Left renal cortex interstitium (tissue), 4 donors: ENCODE measurements around the gene PHLDA2. TPM values are rescaled to one million over a fixed set of nuclear protein-coding genes. Genes with fewer than 3 reads are reported as not detected.

Source experiments
- DNase-seq, 4 donors: peaks; one replicate each; pipeline ENCODE4 v3.0.0-alpha.2; 2013; ENCODE audit warnings: low read depth in 4 of 4, low spot score in 2 of 4, missing footprints in 1 of 4
- polyA plus RNA-seq, 4 donors: library from polyadenylated mRNA; unstranded; fragments of 120-200 nt; gene quantifications; one replicate each; pipeline ENCODE4 v1.2.1, GENCODE V29; 2013; ENCODE audit not compliant: insufficient read length in 4 of 4

PHLDA2 gene
- polyA plus RNA-seq, 4 donors: 1.1 to 2.7 (median 1.7) TPM

DNA sequence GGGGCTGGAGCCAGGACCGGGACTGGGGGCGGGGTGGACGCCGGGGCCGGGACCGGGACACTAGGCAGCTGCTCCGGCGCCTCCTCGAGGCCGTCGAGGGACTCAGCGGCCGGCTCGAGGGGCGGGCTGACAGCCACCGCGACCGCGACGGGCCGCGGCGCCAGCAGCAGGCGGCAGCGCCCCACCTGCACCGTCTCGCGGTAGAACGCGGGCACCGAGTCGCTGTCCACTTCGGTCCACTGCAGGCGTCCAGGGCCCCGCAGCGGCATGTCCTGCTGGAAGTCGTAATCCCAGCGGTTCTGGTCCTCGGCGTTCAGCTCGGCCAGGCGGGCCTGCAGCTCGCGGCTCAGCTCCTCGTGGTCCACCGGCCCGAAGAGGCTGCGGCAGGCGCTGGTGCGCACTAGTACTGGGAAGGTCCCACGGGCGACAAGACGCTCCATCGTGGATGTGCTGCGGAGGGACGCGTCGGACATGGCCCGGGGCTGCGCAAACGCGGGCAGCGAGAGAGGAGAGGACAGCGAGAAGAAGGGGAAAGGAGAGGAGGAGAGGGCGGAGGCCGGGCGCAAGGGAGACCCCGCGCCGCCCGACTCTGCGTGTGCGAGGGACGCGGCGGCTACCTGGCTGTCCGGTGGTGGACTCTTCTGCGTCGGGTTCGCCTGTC is 44.1 kb downstream of the PHLDA2 start:
- DNase-seq: no peak

DNA sequence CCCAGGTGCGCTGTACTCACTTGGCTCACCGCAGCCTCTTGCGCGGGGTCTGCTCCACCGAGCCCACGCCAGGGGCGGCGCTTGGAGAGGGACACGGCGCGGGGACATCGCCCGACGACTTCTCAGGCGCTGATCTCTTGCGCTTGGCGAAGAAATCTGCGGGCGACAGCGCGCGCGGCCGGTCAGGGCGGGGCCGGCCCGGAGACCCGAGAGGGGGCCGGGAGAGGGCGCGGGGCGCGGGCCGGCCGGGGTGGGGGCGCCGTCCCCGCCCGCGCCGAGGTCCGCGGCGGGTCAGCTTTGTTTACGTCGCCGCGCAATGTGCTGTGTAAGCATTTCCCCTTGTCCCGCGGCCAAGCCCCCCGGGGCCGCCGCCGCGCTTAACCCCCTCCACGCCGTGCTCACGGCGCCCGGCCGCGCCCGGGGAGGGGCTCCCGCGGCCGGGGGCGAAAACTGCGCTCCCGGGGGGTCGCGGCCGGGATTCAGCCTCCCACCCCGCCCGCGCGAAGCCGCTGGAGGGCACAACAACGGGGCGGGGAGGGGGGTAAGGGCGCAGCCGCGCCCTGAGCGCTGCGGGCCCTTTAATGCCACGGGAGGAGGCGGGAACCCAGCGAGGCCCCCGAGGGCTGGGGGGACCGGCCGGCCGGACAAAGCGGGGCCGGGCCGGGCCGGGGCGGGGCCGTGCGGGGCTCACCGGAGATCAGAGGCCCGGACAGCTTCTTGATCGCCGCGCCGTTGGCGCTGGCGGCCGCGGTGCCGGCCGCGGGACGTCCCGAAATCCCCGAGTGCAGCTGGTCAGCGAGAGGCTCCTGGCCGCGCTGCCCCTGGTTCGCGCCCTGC is 45.0 kb downstream of the PHLDA2 start:
- DNase-seq: no peak

DNA sequence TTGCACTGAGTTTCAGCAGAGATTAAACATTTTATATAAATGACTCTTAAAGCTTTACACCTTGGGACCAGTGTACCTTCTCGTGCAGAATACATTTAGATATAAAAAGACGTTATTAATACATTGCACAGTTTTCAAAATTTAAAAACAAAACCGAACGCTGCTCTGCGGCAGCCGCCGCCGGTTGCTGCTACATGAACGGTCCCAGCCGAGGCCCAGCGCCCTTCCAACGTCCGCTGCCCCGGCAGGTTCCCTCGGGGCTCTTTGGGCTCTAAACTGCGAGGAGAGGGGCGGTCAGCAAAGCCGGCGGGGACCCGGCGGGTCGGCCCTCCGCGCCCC is 45.6 kb downstream of the PHLDA2 start:
- DNase-seq: no peak

DNA sequence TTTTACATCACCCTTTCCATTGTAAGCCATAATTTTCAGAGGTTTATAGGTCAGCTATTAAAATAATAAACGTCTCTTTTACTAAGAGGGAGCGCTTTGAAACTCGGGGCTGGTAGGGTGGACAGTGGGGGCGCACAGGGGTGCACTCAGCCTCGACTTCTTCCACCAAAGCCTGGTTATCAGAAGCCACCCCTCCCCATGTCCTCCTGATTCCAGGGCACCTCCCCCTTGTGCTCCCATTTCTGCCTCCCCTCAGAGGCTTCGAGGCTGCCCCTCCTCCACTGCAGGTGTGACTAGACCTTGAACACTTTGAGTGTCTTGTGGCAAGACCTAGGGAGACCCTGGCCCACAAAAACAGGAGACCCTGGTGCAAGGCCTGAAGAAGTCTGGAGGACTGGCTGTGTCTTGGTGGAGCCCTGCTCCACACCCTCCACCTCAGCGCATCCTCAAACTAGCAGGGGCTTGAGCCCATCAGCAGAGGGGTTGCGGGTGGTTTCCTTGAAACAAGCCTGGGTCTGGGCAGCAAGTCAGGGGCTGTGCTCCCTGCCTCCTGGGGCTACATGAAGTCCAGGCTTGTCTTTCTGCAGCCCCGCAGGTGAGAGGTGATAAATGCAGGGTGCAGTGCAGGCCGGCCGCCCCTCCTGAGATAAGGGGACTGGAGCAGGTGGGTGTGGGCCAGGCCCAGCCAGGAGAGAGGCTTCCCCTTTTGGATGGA is 46.7 kb downstream of the PHLDA2 start:
- no peak for DNase-seq

DNA sequence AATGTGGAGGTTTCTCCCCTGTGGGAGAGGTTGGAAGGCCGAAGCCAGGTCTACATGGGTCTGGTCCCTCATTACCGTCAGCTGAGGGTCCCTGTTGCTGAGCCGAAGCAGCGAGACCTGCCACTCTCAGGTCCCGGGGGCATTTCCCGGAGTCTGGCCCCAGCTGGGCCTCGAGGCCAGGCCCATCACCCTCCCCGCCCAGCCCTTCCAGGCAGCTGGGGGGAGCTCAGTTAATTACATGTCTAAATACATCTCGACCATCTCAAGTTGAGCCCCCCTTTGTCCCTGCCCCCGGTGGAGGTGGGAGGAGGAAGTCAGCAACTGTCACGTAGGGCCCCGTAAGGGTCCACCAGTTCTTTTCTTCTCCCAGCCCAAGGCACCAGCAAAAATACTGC is 47.2 kb downstream of the PHLDA2 start:
- DNase-seq: no peak

DNA sequence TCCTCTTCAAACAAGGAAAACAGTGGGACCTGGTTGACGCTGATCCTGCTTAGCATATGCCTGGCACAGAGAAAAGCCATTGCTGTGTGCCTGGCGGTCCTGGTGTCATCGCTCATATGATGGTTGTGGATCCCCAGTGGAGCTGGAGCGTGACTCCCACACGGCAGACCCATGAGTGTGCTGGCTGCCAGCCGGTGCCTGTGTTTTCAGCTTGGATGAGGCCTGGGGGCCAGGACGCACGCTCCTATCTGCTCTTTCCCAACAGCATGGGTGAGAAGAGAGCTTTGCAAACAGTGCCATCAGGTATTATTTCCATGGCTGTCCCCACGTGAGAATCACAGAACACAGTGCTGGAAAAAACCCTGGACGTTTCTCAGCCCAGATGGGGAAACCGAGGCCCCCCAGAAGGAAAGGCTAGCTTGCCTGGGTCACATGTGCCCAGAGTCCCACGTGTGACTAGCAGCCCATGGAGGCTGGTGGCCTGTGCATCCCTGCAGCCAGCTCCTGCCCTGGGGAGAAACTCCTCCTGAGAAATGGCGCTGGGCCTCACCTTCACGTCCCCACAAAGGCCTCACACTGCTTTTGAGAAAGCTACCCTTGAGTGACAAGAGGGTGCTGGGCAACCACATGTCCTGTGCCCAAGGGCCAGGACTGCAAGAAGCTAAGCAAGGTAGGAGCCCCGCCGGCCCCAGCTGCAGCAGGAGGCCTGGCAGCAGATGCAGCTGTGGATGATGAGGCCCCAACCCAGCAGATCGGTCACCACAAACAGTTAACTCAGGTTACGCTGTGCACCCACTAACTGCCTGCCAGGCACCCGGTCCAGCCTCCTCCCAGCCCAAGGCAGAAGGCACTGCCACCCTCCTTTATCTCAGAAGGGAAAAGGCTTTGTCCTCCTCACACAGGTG is 47.9 kb downstream of the PHLDA2 start:
- no peak for DNase-seq

DNA sequence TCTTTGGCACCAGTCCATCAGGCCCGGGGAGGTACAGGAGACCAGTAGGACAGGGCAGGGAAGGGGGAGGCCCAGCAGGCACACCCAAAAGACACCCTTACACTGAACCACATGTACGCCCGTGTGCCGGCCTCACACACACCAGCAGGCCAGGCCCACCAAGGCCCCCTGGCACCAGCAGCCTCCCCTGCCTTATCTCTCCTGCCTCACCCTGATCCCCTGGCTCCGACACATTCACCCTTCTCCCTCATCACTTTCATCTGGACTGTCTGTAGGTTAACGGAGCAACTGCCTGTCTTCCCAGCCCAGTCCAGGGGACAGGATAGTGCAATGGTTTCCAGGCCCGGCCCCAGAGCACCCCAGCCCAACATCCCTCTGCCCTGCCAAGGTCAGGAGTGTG is 48.6 kb downstream of the PHLDA2 start:
- no peak for DNase-seq

DNA sequence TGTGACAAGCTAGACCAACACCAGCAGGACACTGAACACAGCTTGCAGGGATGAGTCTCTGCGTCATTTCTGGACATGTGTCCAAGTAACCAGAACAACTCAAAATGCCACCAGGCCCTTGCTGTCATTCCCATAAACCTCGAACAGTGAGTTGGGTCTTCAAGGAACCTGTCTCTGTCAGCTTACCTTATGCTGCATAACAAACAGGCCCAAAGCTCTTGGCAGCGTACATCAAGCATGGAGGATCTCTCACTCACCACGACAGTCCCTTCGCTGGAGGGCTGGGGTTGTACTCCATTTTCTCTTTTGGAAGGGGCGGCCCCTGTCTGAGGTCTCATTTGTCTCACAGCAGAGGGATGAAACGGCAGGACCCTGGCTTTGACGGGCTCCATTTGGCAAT is 50.4 kb downstream of the PHLDA2 start:
- DNase-seq: no peak

Other genes starting within 250 kb of the PHLDA2 start
- 1 to 10 TPM in 2 of 4 donors, under 1 TPM in 2; 0.46 to 2.7 (median 1.5) TPM for gene KCNQ1OT1, start 229.4 kb downstream of the PHLDA2 start, polyA plus RNA-seq
- gene CDKN1C, start 43.6 kb downstream of the PHLDA2 start, polyA plus RNA-seq: 100 to 1,000 TPM; 125 to 210 (median 138) TPM
- 100 to 1,000 TPM; 154 to 219 (median 195) TPM for gene NAP1L4, start 62.9 kb upstream of the PHLDA2 start, polyA plus RNA-seq
- 10 to 100 TPM; 24.1 to 29.1 (median 27.0) TPM for gene CARS1, start 128.0 kb upstream of the PHLDA2 start, polyA plus RNA-seq
- gene OSBPL5, start 235.9 kb upstream of the PHLDA2 start, polyA plus RNA-seq: 10 to 100 TPM; 15.5 to 30.1 (median 25.0) TPM